Uterus (tissue), 2 donors: ENCODE data around the gene IZUMO2.

ENCODE experiments used
- CTCF ChIP-seq, 4 experiments: fragments of 200-600 bp in 2 of 4; fragments of 450-650 bp in 2 of 4; sonication (generic) in 2 of 4; IDR thresholded peaks; one replicate each; pipeline ENCODE4 v1.5.1; 2016 to 2019; ENCODE audit warnings: antibody characterized with exemption in 4 of 4, mild to moderate bottlenecking in 2 of 4, moderate library complexity in 1 of 4
- POLR2A ChIP-seq, 2 donors: fragments of 450-650 bp; IDR thresholded peaks; one replicate each; pipeline ENCODE4 v1.6.1; 2016; ENCODE audit warnings: antibody characterized with exemption in 2 of 2, mild to moderate bottlenecking in 1 of 2, moderate library complexity in 1 of 2

- TF ChIP-seq POLR2A (IDR thresholded peaks at IDR 0.05): no peak
- no peak for TF ChIP-seq CTCF (IDR thresholded peaks at IDR 0.05)
Observed at GRCh38 chr19:50178320-50178719, 15.2 kb upstream of the IZUMO2 start.
